ENCODE results near the gene LENEP. TPM values are rescaled to one million over a fixed set of nuclear protein-coding genes. Genes with fewer than 3 reads are reported as not detected.

LENEP gene
- total and polyA plus RNA-seq, 11 donors: not detected

GRCh38 chr1:154987326-154987725 lies 6.1 kb upstream of the LENEP start:
- Histone ChIP-seq H3K27me3 (no peaks in the 10 kb centered on the region), H3K4me1 (peaks cover 3 to 23% (median 13%) of the 10 kb centered on the region in 12 donors), H3K4me3 (no peak overlapping the region), H3K36me3 (peaks cover 0 to 54% (median 44%) of the 10 kb centered on the region in 9 donors), H3K9me3 (no peaks in the 10 kb centered on the region), H3K27ac (no peak overlapping the region)
- DNase-seq: peak in 1 of 5 donors; percentile 49
- intact Hi-C loops (cut with DNase I): no loop called here
- TF ChIP-seq POLR2A (IDR thresholded peaks at IDR 0.05): no peak
- TF ChIP-seq CTCF (IDR thresholded peaks at IDR 0.05): no peak
- 57 to 66% (median 63%) methylated on average over 6 of the region's 6 CpGs for WGBS, 4 donors
- ATAC-seq: no peak

DNA sequence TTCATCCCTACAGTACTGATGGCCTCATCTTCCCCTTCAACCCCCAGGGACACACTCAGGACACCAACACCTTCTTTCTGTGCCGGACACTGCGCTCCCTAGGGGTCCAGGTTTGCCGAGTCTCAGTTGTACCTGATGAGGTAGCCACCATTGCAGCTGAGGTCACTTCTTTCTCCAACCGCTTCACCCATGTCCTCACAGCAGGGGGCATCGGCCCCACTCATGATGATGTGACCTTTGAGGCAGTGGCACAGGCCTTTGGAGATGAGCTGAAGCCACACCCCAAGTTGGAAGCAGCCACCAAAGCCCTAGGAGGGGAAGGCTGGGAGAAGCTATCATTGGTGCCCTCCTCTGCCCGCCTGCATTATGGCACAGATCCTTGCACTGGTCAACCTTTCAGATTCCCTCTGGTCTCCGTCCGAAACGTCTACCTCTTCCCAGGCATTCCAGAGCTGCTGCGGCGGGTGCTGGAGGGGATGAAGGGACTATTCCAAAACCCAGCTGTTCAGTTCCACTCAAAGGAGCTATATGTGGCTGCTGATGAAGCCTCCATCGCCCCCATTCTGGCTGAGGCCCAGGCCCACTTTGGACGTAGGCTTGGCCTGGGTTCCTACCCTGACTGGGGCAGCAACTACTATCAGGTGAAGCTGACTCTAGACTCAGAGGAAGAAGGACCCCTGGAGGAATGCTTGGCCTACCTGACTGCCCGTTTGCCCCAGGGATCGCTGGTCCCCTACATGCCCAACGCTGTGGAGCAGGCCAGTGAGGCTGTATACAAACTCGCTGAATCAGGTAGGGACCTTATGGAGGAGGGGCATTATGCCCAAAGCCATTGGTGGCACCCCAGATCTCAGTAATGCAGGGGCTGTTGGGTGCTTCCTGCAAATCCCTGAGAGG lies 5.1 kb upstream of the LENEP start:
- H3K27me3 ChIP-seq: no peaks in the 10 kb centered on the region
- TF ChIP-seq POLR2A (IDR thresholded peaks at IDR 0.05) (no peak), CTCF (IDR thresholded peaks at IDR 0.05) (no peak)
- peaks cover 0 to 19% (median 9%) of the 10 kb centered on the region in 12 donors for H3K4me1 ChIP-seq
- intact Hi-C loops (cut with DNase I): no loop called here
- peak in 1 of 5 donors; percentile 24 for DNase-seq
- no peak overlapping the region for H3K27ac ChIP-seq
- no peaks in the 10 kb centered on the region for H3K9me3 ChIP-seq
- no peak for ATAC-seq
- H3K4me3 ChIP-seq: no peak overlapping the region
- peaks cover 0 to 62% (median 44%) of the 10 kb centered on the region in 9 donors for H3K36me3 ChIP-seq
- 85 to 89% (median 87%) methylated on average over 15 to 17 of the region's 17 CpGs for WGBS, 4 donors

GRCh38 chr1:154989195-154989860 lies 4.1 kb upstream of the LENEP start:
- Histone ChIP-seq H3K4me3 (no peak overlapping the region), H3K9me3 (no peaks in the 10 kb centered on the region), H3K27ac (no peak overlapping the region), H3K36me3 (peaks cover 0 to 62% (median 44%) of the 10 kb centered on the region in 9 donors), H3K27me3 (no peaks in the 10 kb centered on the region), H3K4me1 (peaks cover 0 to 10% (median under 1%) of the 10 kb centered on the region in 12 donors)
- intact Hi-C loops (cut with DNase I): no loop called here
- TF ChIP-seq POLR2A (IDR thresholded peaks at IDR 0.05) (no peak), CTCF (IDR thresholded peaks at IDR 0.05) (no peak)
- DNase-seq (peak in 1 of 5 donors; percentile 4), ATAC-seq (no peak)
- 78 to 94% (median 83%) methylated on average over 3 of the region's 3 CpGs for WGBS, 4 donors

DNA sequence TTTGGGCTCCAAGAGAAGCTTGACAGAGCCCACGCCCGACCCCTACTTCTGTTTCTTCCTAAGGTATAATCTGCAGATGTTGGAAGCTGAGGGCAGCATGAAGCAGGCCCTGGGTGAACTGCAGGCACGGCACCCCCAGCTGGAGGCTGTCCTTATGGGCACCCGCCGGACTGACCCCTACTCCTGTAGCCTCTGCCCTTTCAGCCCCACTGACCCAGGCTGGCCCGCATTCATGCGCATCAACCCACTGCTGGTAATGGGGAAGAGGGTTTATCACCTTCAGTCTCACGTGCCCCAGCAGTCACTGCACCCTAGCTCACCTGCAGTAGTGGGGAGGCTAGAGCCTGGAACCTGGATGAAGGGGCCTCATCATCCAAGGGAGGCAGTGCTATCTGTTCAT lies 3.1 kb upstream of the LENEP start:
- 91 to 94% (median 92%) methylated on average over 8 of the region's 8 CpGs for WGBS, 4 donors
- Histone ChIP-seq H3K27me3 (no peaks in the 10 kb centered on the region), H3K4me1 (peaks cover 0 to 4% (median 0%) of the 10 kb centered on the region in 12 donors), H3K27ac (no peak overlapping the region), H3K9me3 (no peaks in the 10 kb centered on the region), H3K4me3 (no peak overlapping the region), H3K36me3 (peaks cover 0 to 62% (median 44%) of the 10 kb centered on the region in 9 donors)
- no peak for TF ChIP-seq CTCF (IDR thresholded peaks at IDR 0.05)
- no peak for TF ChIP-seq POLR2A (IDR thresholded peaks at IDR 0.05)
- peak in 2 of 5 donors; percentile 13 to 63 for DNase-seq
- no peak for ATAC-seq
- intact Hi-C loops (cut with DNase I): no loop called here

Data from heart left ventricle (tissue), 16 donors.